Neutrophil (primary cell): ENCODE data around the gene CREBZF.

Source experiments
- H3K27ac ChIP-seq: fragments of 200-600 bp; sonication (generic); 2 replicates; pipeline ENCODE4 v1.5.1; 2016; ENCODE audit warnings: mild to moderate bottlenecking, moderate library complexity
- H3K27me3 ChIP-seq: fragments of 200-600 bp; sonication (generic); 2 replicates; pipeline ENCODE4 v1.6.0; 2016; ENCODE audit warnings: mild to moderate bottlenecking
- H3K36me3 ChIP-seq: fragments of 200-600 bp; sonication (generic); 2 replicates; pipeline ENCODE4 v1.5.1; 2017
- H3K4me1 ChIP-seq, 2 experiments: fragments of 200-600 bp in 1 of 2; sonication (generic) in 1 of 2; 1 replicate in 1 of 2; 2 replicates in 1 of 2; pipeline versions ENCODE4 v1.5.1 to v1.6.1; 2013 to 2016; ENCODE audit warnings: low read depth in 1 of 2, low read length in 1 of 2, mild to moderate bottlenecking in 1 of 2, moderate library complexity in 1 of 2; ENCODE audit not compliant: control insufficient read depth in 1 of 2, insufficient read depth in 1 of 2
- H3K4me3 ChIP-seq, 2 experiments: fragments of 200-600 bp in 1 of 2; sonication (generic) in 1 of 2; 1 replicate in 1 of 2; 2 replicates in 1 of 2; pipeline ENCODE4 v1.5.1; 2013 to 2016; ENCODE audit warnings: low read depth in 1 of 2, low read length in 1 of 2, mild to moderate bottlenecking in 1 of 2, moderate library complexity in 1 of 2
- H3K9me3 ChIP-seq: fragments of 200-600 bp; sonication (generic); 2 replicates; pipeline ENCODE4 v1.5.1; 2016
- CTCF ChIP-seq: fragments of 200-600 bp; sonication (generic); IDR thresholded peaks from 2 replicates; pipeline ENCODE4 v1.5.1; 2016; ENCODE audit warnings: antibody characterized with exemption

The CREBZF gene

GRCh38 chr11:85664615-85665481 is at the start of gene CREBZF:
Gene CREBZF (minus strand): TSS chr11:85665129. CDS start chr11:85664875, 254 bp downstream.
- TF ChIP-seq CTCF = no peak
- H3K27me3 ChIP-seq = no peaks in the 10 kb centered on the region
- H3K4me3 ChIP-seq = peak within 1 kb of the TSS; percentile 89 to 95
- no peaks in the 10 kb centered on the region for H3K9me3 ChIP-seq
- H3K27ac ChIP-seq = peak within 1 kb of the TSS; percentile 92
- H3K4me1 ChIP-seq = peaks cover 23 to 28% of the 10 kb centered on the region in 2 experiments
- peaks cover 8% of the 10 kb centered on the region for H3K36me3 ChIP-seq

GRCh38 chr11:85712953-85713352 is 48.0 kb upstream of the CREBZF start:
- no peaks in the 10 kb centered on the region for H3K4me1 ChIP-seq
- TF ChIP-seq CTCF = no peak
- H3K4me3 ChIP-seq = no peak overlapping the region
- no peaks in the 10 kb centered on the region for H3K9me3 ChIP-seq
- no peak overlapping the region for H3K27ac ChIP-seq
- H3K27me3 ChIP-seq = no peaks in the 10 kb centered on the region
- H3K36me3 ChIP-seq = no peaks in the 10 kb centered on the region

- Histone ChIP-seq H3K27me3 (no peaks in the 10 kb centered on the region), H3K4me1 (no peaks in the 10 kb centered on the region), H3K36me3 (no peaks in the 10 kb centered on the region), H3K4me3 (no peak overlapping the region), H3K27ac (no peak overlapping the region), H3K9me3 (no peaks in the 10 kb centered on the region)
- no peak for TF ChIP-seq CTCF
Measured at GRCh38 chr11:85710917-85711316, 46.0 kb upstream of the CREBZF start.

- Histone ChIP-seq H3K4me3 (no peak overlapping the region), H3K36me3 (no peaks in the 10 kb centered on the region), H3K27ac (no peak overlapping the region), H3K27me3 (no peaks in the 10 kb centered on the region), H3K9me3 (no peaks in the 10 kb centered on the region), H3K4me1 (no peaks in the 10 kb centered on the region)
- no peak for TF ChIP-seq CTCF
Measured at GRCh38 chr11:85709941-85710702, 45.2 kb upstream of the CREBZF start.

- TF ChIP-seq CTCF = no peak
- no peaks in the 10 kb centered on the region for H3K9me3 ChIP-seq
- no peak overlapping the region for H3K27ac ChIP-seq
- no peaks in the 10 kb centered on the region for H3K4me1 ChIP-seq
- H3K27me3 ChIP-seq = no peaks in the 10 kb centered on the region
- no peak overlapping the region for H3K4me3 ChIP-seq
- H3K36me3 ChIP-seq = no peaks in the 10 kb centered on the region
Measured at GRCh38 chr11:85705800-85706199, 40.9 kb upstream of the CREBZF start.
